GM21381 (cell line): ENCODE results near the gene MTMR4.
"Not testable (repeated sequence)": the region's sequence is repeated elsewhere in the genome, so short reads cannot be mapped to it uniquely, and the experiment has no call there.

ENCODE experiments used
- ATAC-seq: cut with Tn5 transposase; IDR thresholded peaks from one replicate; pipeline ENCODE4 v1.9.1; 2021; ENCODE audit warnings: mild to moderate bottlenecking, moderate library complexity; ENCODE audit not compliant: unreplicated experiment

MTMR4 gene

GRCh38 chr17:58513965-58514769 lies at the start of gene MTMR4:
Gene MTMR4 (minus strand): TSS chr17:58514638. CDS start chr17:58514407, 231 bp downstream.
- ATAC-seq: peak; percentile 17

- no peak for ATAC-seq
These were observed 46.1 kb upstream of the MTMR4 start for GRCh38 chr17:58560511-58560910.

GRCh38 chr17:58557981-58558380 lies 43.5 kb upstream of the MTMR4 start:
- ATAC-seq: no peak

GRCh38 chr17:58556833-58557250 lies 42.4 kb upstream of the MTMR4 start:
- ATAC-seq: no peak

- not testable (repeated sequence) for ATAC-seq
These were observed 40.7 kb upstream of the MTMR4 start for GRCh38 chr17:58555109-58555508.

GRCh38 chr17:58541249-58541648 lies 26.8 kb upstream of the MTMR4 start:
- ATAC-seq: no peak

GRCh38 chr17:58539698-58540097 lies 25.3 kb upstream of the MTMR4 start:
- ATAC-seq: no peak

GRCh38 chr17:58538811-58539409 lies 24.5 kb upstream of the MTMR4 start:
- no peak for ATAC-seq

- ATAC-seq: no peak
These were observed 22.8 kb upstream of the MTMR4 start for GRCh38 chr17:58537266-58537665.

GRCh38 chr17:58536542-58536941 lies 22.1 kb upstream of the MTMR4 start:
- ATAC-seq: no peak

GRCh38 chr17:58535431-58535830 lies 21.0 kb upstream of the MTMR4 start:
- no peak for ATAC-seq

- ATAC-seq: no peak
These were observed 20.5 kb upstream of the MTMR4 start for GRCh38 chr17:58534901-58535421.

GRCh38 chr17:58534331-58534730 lies 19.9 kb upstream of the MTMR4 start:
- ATAC-seq: no peak

- no peak for ATAC-seq
These were observed 19.3 kb upstream of the MTMR4 start for GRCh38 chr17:58533616-58534188.

- ATAC-seq: no peak
These were observed 18.1 kb upstream of the MTMR4 start for GRCh38 chr17:58532555-58532951.

- ATAC-seq: no peak
These were observed 17.5 kb upstream of the MTMR4 start for GRCh38 chr17:58531661-58532554.

GRCh38 chr17:58531122-58531521 lies 16.7 kb upstream of the MTMR4 start:
- no peak for ATAC-seq

GRCh38 chr17:58530655-58531054 lies 16.2 kb upstream of the MTMR4 start:
- ATAC-seq: no peak

- no peak for ATAC-seq
These were observed 14.8 kb upstream of the MTMR4 start for GRCh38 chr17:58529275-58529674.

- ATAC-seq: no peak
These were observed 14.0 kb upstream of the MTMR4 start for GRCh38 chr17:58528443-58528842.

- ATAC-seq: no peak
These were observed 13.5 kb upstream of the MTMR4 start for GRCh38 chr17:58527949-58528348.
